Pancreas (tissue), 10 donors: ENCODE measurements around the gene GABRR1. TPM values are rescaled to one million over a fixed set of nuclear protein-coding genes. Genes with fewer than 3 reads are reported as not detected.
"Not testable (repeated sequence)": the region's sequence is repeated elsewhere in the genome, so short reads cannot be mapped to it uniquely, and the experiment has no call there.

Experiments used
- ATAC-seq, 4 donors: fragments of 200-7000 bp; cut with Tn5 transposase; one replicate each; pipeline versions ENCODE4 v1.8.0 to v1.9.1; 2020; ENCODE audit warnings: mild to moderate bottlenecking in 4 of 4, moderate library complexity in 4 of 4
- DNase-seq, 6 donors: peaks; one replicate each; pipeline ENCODE4 v3.0.0-alpha.2; 2020
- FAIRE-seq: peaks from 2 replicates; lab custom pipeline; 2012; peaks lifted over from hg19 to GRCh38; lab: Jason Lieb, UNC
- H3K27ac ChIP-seq, 4 donors: fragments of 200-600 bp; sonication (generic); 1 replicate in 3 of 4; 2 replicates in 1 of 4; pipeline versions ENCODE4 v1.5.0 to v1.8.0; 2020
- H3K27me3 ChIP-seq, 4 donors: fragments of 200-600 bp; one replicate each; pipeline ENCODE4 v1.8.0; 2021
- H3K36me3 ChIP-seq, 3 donors: fragments of 200-600 bp; sonication (generic) in 1 of 3; one replicate each; pipeline versions ENCODE4 v1.5.0 to v1.8.0; 2020 to 2021
- H3K4me1 ChIP-seq, 3 donors: fragments of 200-600 bp; one replicate each; pipeline ENCODE4 v1.8.0; 2021
- H3K4me3 ChIP-seq, 4 donors: fragments of 200-600 bp; sonication (generic) in 2 of 4; one replicate each; pipeline versions ENCODE4 v1.5.0 to v1.8.0; 2020 to 2021
- H3K9me3 ChIP-seq, 4 donors: fragments of 200-600 bp; one replicate each; pipeline ENCODE4 v1.8.0; 2021
- CTCF ChIP-seq, 4 donors: fragments of 200-600 bp; sonication (generic) in 3 of 4; IDR thresholded peaks; one replicate each; pipeline versions ENCODE4 v1.5.0 to v1.8.0; 2021; ENCODE audit warnings: antibody characterized with exemption in 4 of 4
- WGBS, 2 donors: extraction: QIAGEN DNeasy Blood & Tissue Kit; methylation state at CpG; one replicate each; pipeline ENCODE4 v1.1.7; 2013; 5-methylcytosine and 5-hydroxymethylcytosine counted together
- intact Hi-C, 3 donors: fragments of 100-400 bp; cut with DNase I; formaldehyde crosslinking; loops; one replicate each; pipeline versions ENCODE4 v1.11.1 to v1.14.2; 2022
- polyA plus RNA-seq, 2 donors: library from polyadenylated mRNA; stranded (reverse); fragments of 200-250 nt; gene quantifications; one replicate each; pipeline ENCODE4 v1.2.3, GENCODE V29; 2013
- total RNA-seq, 6 donors: library from RNA; stranded (reverse); fragmentation: NEBNext Ultra II Directional in 4 of 6; extraction: Animal tissue kit (Norgen Biotek cat#: 25700) in 4 of 6; gene quantifications; one replicate each; pipeline versions ENCODE4 v1.2.1 to v1.2.4, GENCODE V29; 2021 to 2023
- donor health status: healthy with polysubstance abuse.
- donor health status: DM: no; HTN: no; CAD: no; lungs with moderate emphysema.
- donor health status: DM: no; HTN: no; CAD: no.
- donor health status: control.
- donor health status: control.
- donor health status: Bipolar disorder and iron deficiency.
- donor health status: DM: yes; HTN: yes; CAD: no.
- donor health status: DM: no; HTN: no; CAD: no.
- donor health status: DM: no; HTN: no; CAD: no.
- donor health status: DM: yes; HTN: yes; CAD: no.

The GABRR1 gene
- total and polyA plus RNA-seq, 8 donors: 0.02 TPM; not detected in 7

DNA sequence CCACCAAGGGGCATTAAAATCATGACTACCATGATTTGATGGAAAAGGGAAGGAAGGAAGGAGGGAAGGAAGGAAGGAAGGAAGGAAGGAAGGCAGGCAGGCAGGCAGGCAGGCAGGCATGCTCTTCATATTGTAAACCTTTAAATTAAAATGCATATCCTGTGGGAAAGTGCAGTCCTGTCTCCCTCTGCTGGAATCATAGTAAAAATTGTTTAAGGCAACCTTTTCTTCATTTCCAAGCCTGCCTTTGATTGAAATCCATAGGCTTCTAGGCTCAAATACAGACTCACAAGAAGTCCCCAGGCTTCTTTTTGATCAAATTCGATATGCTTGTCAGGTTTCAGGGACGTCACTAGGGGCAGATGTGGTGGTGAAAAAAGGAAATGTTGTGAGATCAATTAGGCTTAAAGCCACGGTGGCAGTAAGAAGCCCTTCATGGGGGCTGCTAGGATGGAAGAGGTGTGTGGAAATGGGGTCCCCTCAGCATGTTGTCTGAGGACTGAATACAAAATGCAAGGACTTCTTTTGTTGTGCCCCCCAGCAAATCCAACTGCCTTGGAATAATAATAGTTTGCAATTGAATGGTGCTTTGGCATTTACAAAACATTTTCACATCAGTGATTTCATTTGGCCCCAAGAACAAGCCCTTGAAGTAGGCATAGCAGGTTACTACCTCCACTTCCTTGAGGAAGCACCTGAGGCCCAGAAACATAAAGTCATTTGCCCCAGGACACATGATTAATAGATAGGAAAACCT is 25.6 kb upstream of the GABRR1 start:
- Histone ChIP-seq H3K4me3 (no peak overlapping the region), H3K4me1 (no peaks in the 10 kb centered on the region), H3K27ac (no peak overlapping the region), H3K36me3 (no peaks in the 10 kb centered on the region), H3K9me3 (no peaks in the 10 kb centered on the region), H3K27me3 (no peaks in the 10 kb centered on the region)
- 25% methylated on average over 3 of the region's 3 CpGs for WGBS, 2 donors
- intact Hi-C loops: loop anchor here in 2 of 3 donors (5.0 to 10.0 kb wide), 2 partner anchors 128 to 255 kb away; partner anchors contain the start of gene SRSF12 (in 1 of the 2)
- TF ChIP-seq CTCF (IDR thresholded peaks at IDR 0.05): peak in 1 of 4 donors; percentile 19
- DNase-seq (peak in 1 of 6 donors; percentile 32), ATAC-seq (peak; percentile 53 to 84 (median 76)), FAIRE-seq (no peak)

DNA sequence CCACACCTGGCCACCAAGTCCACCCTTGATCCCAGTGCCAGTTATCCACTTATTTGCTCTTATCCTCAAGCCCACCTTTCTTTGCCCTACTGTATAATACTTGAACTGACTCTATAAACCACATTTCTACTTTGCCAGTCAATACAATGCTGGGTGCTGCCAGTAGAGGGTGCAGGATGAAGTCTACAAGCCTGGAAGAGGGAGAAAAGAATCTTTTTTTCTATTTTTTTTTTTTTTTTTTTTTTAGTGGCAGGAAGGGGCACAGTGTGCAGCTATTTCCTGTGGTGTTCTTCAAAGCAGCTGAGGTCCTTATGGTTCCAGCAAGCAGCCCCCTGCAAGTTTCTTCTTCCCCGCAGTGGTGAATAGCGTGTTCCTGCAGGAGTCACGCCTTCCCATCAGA is 22.2 kb upstream of the GABRR1 start:
- Histone ChIP-seq H3K9me3 (no peaks in the 10 kb centered on the region), H3K4me1 (no peaks in the 10 kb centered on the region), H3K4me3 (no peak overlapping the region), H3K36me3 (no peaks in the 10 kb centered on the region), H3K27ac (no peak overlapping the region), H3K27me3 (no peaks in the 10 kb centered on the region)
- 93 to 97% methylated on average over 3 of the region's 3 CpGs for WGBS, 2 donors
- intact Hi-C loops: no loop called here
- no peak for TF ChIP-seq CTCF (IDR thresholded peaks at IDR 0.05)
- FAIRE-seq: no peak
- DNase-seq: no peak
- ATAC-seq: no peak

GRCh38 chr6:89237158-89237557 is 20.0 kb upstream of the GABRR1 start:
- Histone ChIP-seq H3K9me3 (no peaks in the 10 kb centered on the region), H3K27ac (no peak overlapping the region), H3K4me3 (no peak overlapping the region), H3K27me3 (no peaks in the 10 kb centered on the region), H3K36me3 (no peaks in the 10 kb centered on the region), H3K4me1 (no peaks in the 10 kb centered on the region)
- no peak for ATAC-seq
- no peak for FAIRE-seq
- no peak for TF ChIP-seq CTCF (IDR thresholded peaks at IDR 0.05)
- intact Hi-C loops: no loop called here
- no peak for DNase-seq

DNA sequence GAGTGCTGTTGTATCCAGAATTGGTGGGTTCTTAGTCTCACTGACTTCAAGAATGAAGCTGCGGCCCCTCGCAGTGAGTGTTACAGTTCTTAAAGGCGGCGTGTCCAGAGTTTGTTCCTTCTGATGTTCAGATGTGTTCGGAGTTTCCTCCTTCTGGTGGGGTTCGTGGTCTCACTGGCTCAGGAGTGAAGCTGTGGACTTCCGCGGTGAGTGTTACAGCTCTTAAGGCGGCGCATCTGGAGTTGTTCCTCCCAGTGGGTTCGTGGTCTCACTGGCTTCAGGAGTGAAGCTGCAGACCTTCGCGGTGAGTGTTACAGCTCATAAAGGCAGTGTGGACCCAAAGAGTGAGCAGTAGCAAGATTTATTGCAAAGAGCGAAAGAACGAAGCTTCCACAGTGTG is 16.4 kb upstream of the GABRR1 start:
- H3K36me3 ChIP-seq, FAIRE-seq, DNase-seq, intact Hi-C loops, H3K4me3 ChIP-seq, H3K4me1 ChIP-seq, ATAC-seq, H3K27me3 ChIP-seq, H3K9me3 ChIP-seq, H3K27ac ChIP-seq: not testable (repeated sequence)
- 85 to 94% methylated on average over 15 of the region's 15 CpGs for WGBS, 2 donors

DNA sequence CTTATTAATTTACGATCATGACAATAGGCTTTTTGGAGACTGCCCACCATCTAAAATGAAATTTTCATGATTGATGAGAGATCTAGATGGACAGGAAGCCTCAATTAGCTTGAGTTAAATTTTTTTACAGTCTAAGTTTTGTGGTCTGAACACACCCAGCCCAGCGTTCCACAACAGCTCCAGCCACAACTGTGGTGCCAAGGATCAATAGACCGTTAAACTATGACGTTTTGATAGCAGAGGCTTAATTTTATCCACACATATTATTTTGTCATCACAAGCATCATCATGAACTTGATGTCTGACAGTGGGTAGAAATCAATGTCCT is 5.5 kb upstream of the GABRR1 start:
- H3K36me3 ChIP-seq: no peaks in the 10 kb centered on the region
- no peak for ATAC-seq
- H3K9me3 ChIP-seq: no peaks in the 10 kb centered on the region
- 53 to 63% methylated on average over 4 of the region's 4 CpGs for WGBS, 2 donors
- no peak for DNase-seq
- H3K4me3 ChIP-seq: no peak overlapping the region
- intact Hi-C loops: no loop called here
- H3K4me1 ChIP-seq: no peaks in the 10 kb centered on the region
- H3K27me3 ChIP-seq: no peaks in the 10 kb centered on the region
- no peak overlapping the region for H3K27ac ChIP-seq
- FAIRE-seq: no peak
- TF ChIP-seq CTCF (IDR thresholded peaks at IDR 0.05): no peak
